SU-DHL-6 (cell line): ENCODE data around the gene SMG7.

Source experiments
- CTCF ChIP-seq: fragments of 200-600 bp; sonication (generic); IDR thresholded peaks from one replicate; pipeline ENCODE4 v1.5.1; 2017; ENCODE audit warnings: antibody characterized with exemption, mild to moderate bottlenecking, low read length, moderate library complexity; ENCODE audit not compliant: insufficient read depth, poor library complexity, severe bottlenecking
- EZH2phosphoT487 ChIP-seq: fragments of 200-600 bp; sonication (generic), shearing (Covaris generic); conservative IDR thresholded peaks from 2 replicates; pipeline ENCODE4 v1.6.1; 2018; ENCODE audit warnings: mild to moderate bottlenecking, antibody characterized with exemption, low read length, moderate library complexity, mixed read lengths

DNA sequence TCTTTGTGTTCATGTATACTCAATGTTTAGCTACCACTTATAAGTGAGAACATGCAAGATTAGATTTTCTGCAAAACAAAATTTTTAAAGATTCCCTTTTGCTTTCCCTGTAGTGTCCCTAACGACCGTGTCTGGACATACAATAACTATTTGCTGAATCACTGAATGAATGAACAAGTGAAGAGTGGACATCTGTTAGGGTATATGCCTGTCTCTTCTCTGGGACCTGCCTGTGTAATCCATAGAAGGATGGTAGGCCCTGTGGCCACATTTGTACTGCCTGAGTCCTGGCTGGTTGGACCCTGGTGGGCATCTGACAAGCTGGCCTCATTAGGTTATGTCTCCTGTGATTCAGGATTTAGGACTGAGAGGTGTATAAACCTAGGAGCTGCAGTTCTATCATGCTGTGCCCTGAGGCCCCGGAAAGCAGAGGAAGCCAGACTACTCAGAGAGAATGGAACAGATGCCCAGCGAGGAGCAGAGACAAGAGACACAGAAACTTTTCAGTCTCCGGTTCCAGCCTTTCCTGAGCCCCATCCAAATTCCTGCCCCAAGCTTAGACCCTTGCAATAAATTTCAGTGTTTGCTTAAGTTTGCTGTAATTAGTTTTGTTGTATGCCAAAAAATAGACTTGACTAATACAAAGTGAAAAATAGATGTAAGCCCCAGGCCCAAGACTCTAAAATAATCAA is 125.5 kb downstream of the SMG7 start:
- TF ChIP-seq CTCF (no peak), EZH2phosphoT487 (no peak)
